GM18861 (cell line): ENCODE measurements around the gene TPM4.

Experiments used
- ATAC-seq: cut with Tn5 transposase; IDR thresholded peaks from one replicate; pipeline ENCODE4 v1.9.1; 2021; ENCODE audit not compliant: unreplicated experiment

Gene TPM4

DNA sequence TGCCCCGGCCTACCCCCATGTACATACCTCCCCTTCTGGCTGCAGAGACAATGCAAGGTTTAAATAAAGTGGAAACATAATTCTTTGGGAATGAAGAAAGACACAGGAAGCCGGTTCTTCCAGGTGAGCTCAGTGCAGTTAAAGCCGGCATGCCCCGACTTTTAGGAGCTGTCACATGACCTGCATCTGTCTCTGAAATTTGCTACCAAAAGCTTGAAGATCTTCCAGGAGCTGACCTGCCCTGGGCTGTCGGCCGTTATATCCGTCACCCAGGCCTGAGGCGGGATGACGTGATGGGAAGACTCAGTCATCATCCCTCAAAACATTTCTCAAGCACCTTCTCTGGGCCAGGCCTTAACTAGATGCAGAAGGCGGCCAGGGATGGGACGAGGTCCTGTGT is 45.7 kb downstream of the TPM4 start:
- no peak for ATAC-seq

DNA sequence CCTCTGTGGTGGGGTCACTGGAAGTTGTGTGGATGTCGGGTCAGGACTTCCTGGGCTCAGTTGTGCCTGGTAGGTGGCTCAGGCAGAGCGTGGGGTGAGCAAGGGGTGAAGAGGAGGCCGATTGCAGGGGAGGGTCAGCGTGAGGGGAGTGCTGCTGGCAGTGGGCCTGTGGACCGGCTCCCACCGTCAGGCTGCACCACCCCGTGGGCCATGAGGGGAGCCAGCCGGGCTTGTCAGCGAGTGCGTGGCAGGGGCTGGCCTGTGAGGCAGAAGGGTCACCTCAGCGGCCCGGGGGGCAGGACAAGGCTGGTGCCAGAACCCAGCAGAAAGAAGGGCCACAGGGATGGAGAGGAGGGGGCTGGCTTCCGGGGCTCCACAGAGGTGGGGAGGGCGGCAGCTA is 48.7 kb downstream of the TPM4 start:
- no peak for ATAC-seq

GRCh38 chr19:16125737-16126495 is 49.6 kb downstream of the TPM4 start:
- ATAC-seq: no peak

DNA sequence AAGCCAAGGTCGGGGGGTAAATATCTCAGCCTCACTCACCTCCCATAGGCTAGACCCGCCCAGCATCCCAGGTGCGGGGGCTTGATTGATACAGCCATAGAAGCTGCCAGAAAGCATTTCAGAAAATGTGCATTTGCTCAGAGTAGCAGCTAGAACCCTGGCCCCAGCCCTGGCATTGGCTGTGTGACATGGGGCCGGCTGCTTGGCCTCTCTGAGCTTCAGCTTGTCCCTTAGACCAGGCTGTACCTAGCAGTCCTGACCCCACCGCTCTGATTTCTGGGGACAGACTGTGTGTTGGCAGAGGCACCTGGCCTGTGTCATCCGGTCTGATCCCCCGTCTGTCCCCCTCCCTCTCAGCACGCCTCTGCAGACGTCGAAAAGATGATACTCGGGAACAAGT is 50.8 kb downstream of the TPM4 start:
- ATAC-seq: no peak

DNA sequence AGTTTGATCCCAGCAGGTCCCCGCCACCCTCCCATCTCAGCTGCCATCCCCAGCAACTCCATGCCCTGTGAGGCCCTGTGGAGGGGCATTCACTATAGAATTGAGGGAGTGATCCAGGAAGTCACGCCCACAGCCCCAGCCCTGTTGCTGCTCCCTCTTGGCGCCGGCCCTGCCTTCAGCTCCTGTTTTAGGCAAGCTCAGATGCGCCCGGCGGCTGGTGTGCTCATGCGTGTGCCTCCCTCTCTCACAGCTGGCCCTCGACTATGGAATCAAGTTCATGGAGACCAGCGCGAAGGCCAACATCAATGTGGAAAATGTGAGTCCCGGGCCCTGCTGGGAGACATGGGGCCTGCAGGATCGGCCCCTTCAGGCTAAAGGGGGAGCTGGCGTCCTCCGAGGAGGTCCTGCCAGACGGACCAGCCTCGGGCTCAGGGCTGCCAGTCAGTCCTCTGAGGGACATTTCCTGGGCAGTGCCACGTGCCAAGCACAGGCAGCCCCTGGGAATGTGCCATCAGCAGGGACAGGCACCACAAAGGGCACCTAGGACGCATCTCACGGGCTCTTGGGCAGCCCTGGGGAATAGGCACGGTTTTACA is 51.6 kb downstream of the TPM4 start:
- ATAC-seq: no peak

DNA sequence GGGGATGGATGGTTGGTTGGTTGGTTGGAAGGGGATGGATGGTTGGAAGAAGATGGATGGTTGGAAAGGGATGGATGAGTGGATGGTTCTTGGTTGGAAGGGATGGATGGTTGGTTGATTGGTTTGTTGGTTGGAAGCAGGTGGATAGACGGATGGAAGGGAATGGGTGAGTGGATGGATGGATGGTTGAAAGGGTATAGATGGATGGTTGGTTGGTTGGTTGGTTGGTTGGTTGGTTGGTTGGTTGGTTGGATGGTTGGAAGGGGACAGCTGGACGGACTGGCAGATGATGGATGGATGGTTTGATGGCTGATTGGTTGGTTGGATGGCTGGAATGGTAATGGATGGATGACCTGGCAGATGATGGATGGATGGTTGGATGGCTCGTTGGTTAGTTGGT is 55.4 kb downstream of the TPM4 start:
- ATAC-seq: no peak

DNA sequence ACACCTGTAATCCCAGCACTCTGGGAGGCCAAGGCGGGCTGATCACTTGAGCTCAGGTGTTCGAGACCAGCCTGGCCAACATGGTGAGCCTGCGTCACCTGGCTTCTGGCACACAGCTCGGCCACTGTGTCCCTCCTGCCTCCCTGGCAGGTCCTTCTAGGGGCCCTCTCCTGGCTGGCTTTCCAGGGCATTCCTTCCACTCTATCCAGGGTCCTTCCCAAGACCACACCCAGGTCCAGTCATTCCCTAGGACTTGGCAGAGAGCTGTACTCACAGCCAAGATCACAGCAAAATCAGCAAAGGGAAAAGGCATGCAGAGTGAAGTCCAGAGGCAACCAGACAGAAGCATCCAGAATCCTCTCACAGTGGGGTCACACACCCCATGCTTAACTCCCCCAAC is 57.5 kb downstream of the TPM4 start:
- no peak for ATAC-seq

DNA sequence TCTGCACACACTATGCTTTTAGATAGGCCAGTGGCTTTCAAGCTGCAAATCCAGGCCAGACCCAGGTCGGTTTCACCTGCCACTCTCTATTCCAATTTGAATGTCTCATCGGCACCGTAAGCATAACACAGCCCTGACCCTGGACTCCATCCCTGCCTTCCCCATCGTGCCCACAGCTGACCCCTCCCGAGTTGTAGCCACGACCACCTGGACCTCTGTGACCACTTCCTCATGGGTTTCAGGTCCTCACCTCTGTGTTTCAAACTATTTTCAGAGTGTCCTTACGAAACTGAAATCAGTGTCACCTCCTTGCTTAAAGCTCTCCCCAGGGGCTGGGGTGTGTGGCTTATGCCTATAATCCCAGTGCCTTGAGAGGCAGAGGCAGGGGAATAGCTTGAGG is 58.2 kb downstream of the TPM4 start:
- ATAC-seq: no peak

DNA sequence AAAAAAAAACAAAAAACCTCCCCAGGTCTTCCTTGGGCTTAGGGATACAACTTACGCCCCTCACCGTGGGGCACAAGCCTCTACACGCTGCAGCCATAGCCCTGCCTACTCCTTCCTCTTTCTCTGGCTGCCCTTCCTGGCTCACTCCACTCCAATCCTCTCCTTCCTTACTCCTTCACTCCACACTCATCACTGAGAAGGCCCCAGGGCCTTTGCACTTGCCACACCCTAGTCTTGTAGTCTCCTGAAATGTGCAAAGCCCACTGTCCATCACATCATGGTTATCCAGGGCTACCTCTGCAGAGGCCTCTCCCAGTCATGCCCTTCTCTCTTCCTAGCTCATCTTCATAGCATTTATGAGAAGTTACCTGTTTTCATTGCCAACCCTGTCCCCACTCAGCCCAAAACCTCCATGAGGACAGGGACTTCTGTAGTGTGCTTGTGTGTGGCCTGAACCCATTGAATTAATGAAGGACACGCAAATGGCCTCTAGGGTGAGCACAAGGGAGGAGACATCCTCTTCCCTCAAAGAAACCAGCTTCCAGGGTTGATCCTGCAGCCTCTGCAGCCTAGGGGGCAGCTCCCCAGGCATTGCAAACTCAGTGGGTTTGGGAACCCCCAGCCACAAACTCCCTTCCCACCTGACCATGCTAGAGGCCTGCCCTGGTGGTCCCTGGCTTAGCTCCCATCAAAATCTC is 59.3 kb downstream of the TPM4 start:
- ATAC-seq: no peak

GRCh38 chr19:16136185-16136999 is 60.1 kb downstream of the TPM4 start:
- no peak for ATAC-seq

- no peak for ATAC-seq
These were observed 63.5 kb downstream of the TPM4 start for GRCh38 chr19:16139752-16140151.

DNA sequence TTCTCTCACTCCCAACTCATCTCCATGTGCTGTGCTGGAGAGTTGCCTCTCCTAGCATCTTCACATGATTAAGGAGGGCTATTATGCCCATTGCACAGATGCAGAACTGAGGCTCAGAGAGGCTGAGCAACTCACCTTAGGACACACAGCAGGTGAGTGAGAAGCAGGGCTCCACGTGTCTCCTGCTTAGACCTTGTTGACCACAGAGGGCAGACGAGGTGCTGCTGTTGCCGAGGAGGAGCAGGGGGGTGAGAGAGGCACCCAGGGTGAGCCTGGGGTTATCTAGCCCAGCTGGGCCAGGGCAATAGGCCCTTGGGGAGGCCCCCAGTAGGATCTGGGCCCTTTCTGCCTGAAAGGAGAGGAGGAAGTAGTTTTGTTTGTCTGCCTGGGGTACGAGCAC is 64.7 kb downstream of the TPM4 start:
- peak; percentile 36 for ATAC-seq

GRCh38 chr19:16142032-16142580 is 65.8 kb downstream of the TPM4 start:
- ATAC-seq: no peak

GRCh38 chr19:16143399-16144215 is 67.3 kb downstream of the TPM4 start, which contains the start of gene HSH2D:
Gene HSH2D (plus strand): TSS chr19:16143685. CDS start chr19:16148751, 5,066 bp downstream.
- peak; percentile 61 for ATAC-seq

- no peak for ATAC-seq
These were observed 67.9 kb downstream of the TPM4 start for GRCh38 chr19:16144216-16144581.

DNA sequence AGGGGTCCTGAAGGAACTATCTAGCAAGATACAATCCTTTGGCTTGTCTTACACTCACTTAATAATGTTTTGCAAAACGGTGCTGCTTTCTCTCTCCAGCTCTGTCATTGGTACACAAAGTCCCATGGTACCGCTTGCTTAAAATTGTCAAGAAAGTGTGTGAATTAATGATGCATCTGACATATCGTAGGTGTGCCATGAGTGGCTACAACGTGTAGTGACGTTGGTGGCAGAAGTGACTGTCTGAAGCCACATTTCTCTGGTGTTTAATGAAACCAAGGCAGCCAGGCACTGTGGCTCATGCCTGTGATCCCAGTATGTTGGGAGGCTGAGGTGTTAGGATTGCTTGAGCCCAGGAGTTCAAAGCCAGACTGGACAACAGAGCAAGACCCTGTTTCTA is 69.8 kb downstream of the TPM4 start:
- no peak for ATAC-seq

DNA sequence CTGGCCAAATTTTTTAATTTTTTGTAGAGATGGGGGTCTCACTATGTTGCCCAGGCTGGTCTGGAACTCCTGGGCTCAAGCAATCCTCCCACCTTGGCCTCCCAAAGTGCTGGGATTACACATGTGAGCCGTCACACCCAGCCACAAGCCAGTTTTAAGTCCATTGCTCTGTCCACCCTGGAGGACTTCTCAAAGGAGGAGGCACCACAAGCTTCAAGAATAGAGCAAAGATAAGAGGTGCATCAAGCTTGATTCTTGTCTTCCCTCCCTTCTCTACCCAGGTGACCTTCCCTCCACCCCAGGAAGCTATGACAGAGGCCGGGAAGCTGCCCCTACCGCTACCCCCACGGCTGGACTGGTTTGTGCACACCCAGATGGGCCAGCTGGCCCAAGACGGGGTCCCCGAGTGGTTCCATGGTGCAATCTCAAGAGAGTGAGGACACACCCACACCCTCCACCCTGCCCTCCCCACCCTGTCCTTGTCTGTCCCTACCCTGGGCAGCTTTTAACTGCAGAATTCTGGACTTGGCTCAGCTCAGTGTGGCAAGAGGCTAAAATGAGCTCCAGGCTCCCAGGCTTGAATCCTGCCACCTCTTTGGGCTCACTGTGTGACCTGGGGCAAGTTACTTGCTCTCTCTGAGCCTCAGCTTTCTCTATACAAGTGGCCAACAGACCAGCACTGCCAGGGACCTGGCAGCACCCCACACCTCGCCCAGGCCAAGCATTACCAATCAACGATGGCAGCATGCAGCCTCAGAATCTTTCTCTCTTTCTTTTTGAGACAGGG is 72.3 kb downstream of the TPM4 start:
- no peak for ATAC-seq
